GM10248 (cell line): ENCODE results near the gene OR2A25.

ENCODE experiments used
- CTCF ChIA-PET: fragments of 300-600 bp; sonication (Branson Sonifier 250); formaldehyde crosslinking; extraction: SDS; loops from one replicate; lab custom pipeline; 2021; ENCODE audit warnings: antibody characterized with exemption; lab: Yijun Ruan, JAX
- POLR2A ChIA-PET: fragments of 350-650 bp; sonication (Branson Sonifier 250); formaldehyde crosslinking; extraction: SDS; loops from one replicate; lab custom pipeline; 2020; ENCODE audit warnings: antibody characterized with exemption; lab: Yijun Ruan, JAX
- DNase-seq: peaks from one replicate; pipeline ENCODE4 v3.0.0; 2012; ENCODE audit errors: extremely low spot score
- TF ChIP-seq, protein P1 (sequence below): IDR thresholded peaks from 2 replicates; pipeline ENCODE4 v1.5.1; 2012; ENCODE audit warnings: mild to moderate bottlenecking, low read depth; ENCODE audit errors: extremely low read depth, missing control alignments, control extremely low read depth

The OR2A25 gene

DNA sequence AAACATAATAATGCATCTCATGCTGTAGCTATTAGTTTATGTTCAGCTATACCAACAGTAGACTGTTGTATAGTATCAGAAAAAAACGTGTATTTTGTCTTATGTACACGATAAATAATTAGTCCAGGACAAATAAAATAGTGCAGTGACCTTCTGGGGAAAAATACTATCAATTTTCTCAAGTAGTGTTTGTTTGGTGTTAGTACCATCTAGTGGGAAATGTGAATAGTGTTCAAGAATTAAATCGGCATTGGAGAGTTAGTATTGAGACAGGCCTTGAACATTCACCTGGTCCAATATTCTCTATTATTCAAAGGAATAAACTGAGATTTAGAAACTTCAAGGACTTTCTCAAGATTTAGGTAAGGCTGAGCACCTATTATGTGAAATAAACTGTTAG is 42.5 kb upstream of the OR2A25 start:
- ChIA-PET CTCF (interaction anchor here (1.3 to 2.5 kb wide), 3 partner anchors 10 to 126 kb away, joined by 3 to 6 read pairs (median 4); partner anchors contain the start of gene TCAF1), POLR2A (no interaction called here)
- TF ChIP-seq, protein P1, sequence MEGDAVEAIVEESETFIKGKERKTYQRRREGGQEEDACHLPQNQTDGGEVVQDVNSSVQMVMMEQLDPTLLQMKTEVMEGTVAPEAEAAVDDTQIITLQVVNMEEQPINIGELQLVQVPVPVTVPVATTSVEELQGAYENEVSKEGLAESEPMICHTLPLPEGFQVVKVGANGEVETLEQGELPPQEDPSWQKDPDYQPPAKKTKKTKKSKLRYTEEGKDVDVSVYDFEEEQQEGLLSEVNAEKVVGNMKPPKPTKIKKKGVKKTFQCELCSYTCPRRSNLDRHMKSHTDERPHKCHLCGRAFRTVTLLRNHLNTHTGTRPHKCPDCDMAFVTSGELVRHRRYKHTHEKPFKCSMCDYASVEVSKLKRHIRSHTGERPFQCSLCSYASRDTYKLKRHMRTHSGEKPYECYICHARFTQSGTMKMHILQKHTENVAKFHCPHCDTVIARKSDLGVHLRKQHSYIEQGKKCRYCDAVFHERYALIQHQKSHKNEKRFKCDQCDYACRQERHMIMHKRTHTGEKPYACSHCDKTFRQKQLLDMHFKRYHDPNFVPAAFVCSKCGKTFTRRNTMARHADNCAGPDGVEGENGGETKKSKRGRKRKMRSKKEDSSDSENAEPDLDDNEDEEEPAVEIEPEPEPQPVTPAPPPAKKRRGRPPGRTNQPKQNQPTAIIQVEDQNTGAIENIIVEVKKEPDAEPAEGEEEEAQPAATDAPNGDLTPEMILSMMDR: no peak
- DNase-seq: no peak

DNA sequence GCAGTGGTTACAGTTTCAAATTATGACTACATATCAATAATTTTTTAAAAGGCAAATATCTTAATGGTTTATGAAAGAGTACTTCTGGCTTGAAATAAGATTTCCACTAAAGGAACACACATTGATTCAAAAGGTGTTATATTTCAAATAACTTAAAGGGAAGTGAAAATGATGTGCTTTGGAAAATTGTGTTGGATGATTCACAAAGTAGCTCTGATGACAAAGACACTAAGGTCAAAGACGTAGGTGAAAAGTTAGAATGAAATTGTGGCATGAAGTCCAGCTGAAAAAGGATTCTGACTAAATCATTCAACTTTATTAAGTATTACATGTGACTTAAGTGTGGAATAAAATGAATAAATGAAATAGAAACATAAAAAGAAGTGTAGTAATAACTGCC is 41.6 kb upstream of the OR2A25 start:
- POLR2A ChIA-PET: no interaction called here
- TF ChIP-seq, protein P1: no peak
- DNase-seq: no peak
- CTCF ChIA-PET: interaction anchor here (1.3 to 2.5 kb wide), 3 partner anchors 9 to 127 kb away, joined by 3 to 6 read pairs (median 4); partner anchors contain the start of gene TCAF1

DNA sequence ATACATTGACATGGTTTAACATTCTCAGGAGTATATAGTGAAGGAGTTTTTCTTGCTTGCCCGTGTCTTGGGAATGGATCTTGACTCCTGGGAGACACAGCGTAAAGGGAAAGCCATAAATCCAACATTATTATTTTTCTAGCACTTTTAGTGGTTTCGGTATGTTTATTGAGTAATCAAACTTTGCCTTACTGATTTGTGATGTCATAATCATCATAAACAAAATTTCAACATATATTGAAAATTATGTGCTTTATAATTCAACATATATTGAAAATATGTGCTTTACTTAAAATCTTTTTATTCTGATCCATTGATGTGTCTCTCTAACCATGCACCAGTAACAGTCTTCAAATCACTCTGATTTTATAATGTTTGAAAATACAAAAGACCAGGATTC is 41.1 kb upstream of the OR2A25 start:
- no peak for DNase-seq
- ChIA-PET POLR2A (no interaction called here), CTCF (interaction anchor here (1.3 to 2.5 kb wide), 3 partner anchors 8 to 127 kb away, joined by 3 to 6 read pairs (median 4); partner anchors contain the start of gene TCAF1)
- TF ChIP-seq, protein P1: no peak

DNA sequence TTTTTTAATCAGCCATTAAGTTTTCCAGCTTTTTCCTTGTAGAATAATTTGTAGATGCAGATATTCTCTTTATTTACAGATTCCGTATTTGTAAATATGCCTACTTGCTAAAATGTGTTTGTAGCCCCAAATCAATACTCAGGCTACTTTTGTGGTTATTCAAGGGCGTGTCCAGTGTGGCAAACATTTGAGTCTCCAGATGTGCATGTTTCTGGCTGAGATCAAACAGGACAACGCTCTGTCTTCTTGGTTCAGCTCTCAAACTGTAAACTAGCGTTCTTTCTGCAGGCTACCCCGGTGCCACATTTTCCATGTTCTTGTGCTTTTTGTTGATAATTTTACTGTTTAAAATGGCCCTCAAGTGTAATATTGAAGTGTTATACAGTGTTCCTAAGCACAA is 37.1 kb upstream of the OR2A25 start:
- DNase-seq: no peak
- POLR2A ChIA-PET: no interaction called here
- TF ChIP-seq, protein P1: no peak
- CTCF ChIA-PET: interaction anchor here (1.1 to 1.5 kb wide), 3 partner anchors 20 to 96 kb away, joined by 3 to 6 read pairs (median 3); no protein-coding TSS in a partner anchor

DNA sequence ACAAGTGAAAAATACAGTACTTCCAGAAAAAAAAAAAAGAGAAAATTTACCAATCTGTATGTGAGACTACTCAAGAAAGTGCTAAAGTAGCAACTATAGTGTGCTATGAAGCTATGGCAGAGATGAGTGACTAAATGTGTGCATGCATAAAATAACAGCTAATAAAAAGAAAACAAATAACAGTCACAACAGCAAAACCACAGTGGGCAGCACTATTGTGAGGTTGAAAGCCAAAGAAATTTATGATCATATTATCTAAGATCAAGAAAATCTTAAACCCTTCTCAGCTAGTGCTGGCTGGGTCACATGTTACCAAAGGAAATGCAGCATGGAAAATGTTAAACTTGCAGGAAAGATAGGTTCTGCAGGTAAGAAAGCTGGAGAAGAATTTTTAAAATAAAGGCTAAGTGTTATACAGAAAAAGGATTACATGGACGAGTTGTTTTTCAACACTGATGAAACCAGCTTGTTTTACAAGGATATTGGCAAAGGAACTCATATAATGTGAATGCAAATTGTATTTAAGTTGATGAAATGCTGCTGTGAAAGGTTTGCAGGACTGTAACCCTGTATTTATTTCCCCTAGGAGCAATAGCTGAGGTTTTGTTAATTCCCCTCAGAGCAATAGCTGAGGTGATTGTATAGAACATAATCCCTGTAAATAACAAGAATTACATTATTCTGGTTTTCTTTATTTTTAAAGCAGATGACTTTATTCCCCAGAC is 36.5 kb upstream of the OR2A25 start:
- TF ChIP-seq, protein P1: no peak
- CTCF ChIA-PET: interaction anchor here (0.9 to 1.5 kb wide), 5 partner anchors 10 to 108 kb away, joined by 3 to 6 read pairs (median 3); no protein-coding TSS in a partner anchor
- POLR2A ChIA-PET: interaction anchor here (0.6 kb wide), 1 partner anchor 12 kb away, joined by 7 read pairs; no protein-coding TSS in a partner anchor
- DNase-seq: no peak

DNA sequence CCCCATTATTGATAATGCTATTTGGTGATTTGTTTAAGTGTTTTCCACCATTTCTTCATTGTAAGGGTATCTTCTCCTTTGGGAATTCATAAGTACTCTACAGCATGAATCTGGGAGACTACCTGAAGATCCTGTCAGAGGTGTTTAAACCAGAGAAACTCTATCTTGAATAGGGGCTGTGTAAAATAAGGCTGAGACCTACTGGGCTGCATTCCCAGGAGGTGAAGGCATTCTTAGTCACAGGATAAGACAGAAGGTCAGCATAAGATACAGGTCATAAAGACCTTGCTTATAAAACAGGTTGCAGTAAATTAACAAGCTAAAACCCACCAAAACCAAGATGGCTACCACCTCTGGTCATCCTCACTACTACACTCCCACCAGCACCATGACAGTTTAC is 34.2 kb upstream of the OR2A25 start:
- POLR2A ChIA-PET: no interaction called here
- CTCF ChIA-PET: no interaction called here
- no peak for DNase-seq
- TF ChIP-seq, protein P1: no peak
